ENCODE results near the gene TLE3.
A peak's percentile ranks its signal among the peaks of the same experiment; 100 is the strongest.
"Not testable (repeated sequence)": the region's sequence is repeated elsewhere in the genome, so short reads cannot be mapped to it uniquely, and the experiment has no call there.

Gene TLE3

GRCh38 chr15:70097321-70098152 is at the start of gene TLE3:
TLE3 (minus strand) TSS chr15:70097917; CDS start chr15:70096798, 1,119 bp downstream.
- TF ChIP-seq POLR2A (IDR thresholded peaks at IDR 0.05; ENCODE audit: low read length) (peak; percentile 96), GATA1 (IDR thresholded peaks at IDR 0.05; ENCODE audit: low read depth, low read length) (no peak)
- DNase-seq = peak; percentile 98

- no peak for DNase-seq
These were observed 49.6 kb upstream of the TLE3 start for GRCh38 chr15:70147178-70147760.

GRCh38 chr15:70146771-70147170 is 49.1 kb upstream of the TLE3 start:
- TF ChIP-seq GATA1 (IDR thresholded peaks at IDR 0.05; ENCODE audit: low read depth, low read length) (no peak), POLR2A (IDR thresholded peaks at IDR 0.05; ENCODE audit: low read length) (no peak)
- DNase-seq = no peak

More at GRCh38 chr15:70147178-70147760, 49.6 kb upstream of the TLE3 start:
- no peak for TF ChIP-seq GATA1 (IDR thresholded peaks at IDR 0.05; ENCODE audit: low read depth, low read length)
- no peak for TF ChIP-seq POLR2A (IDR thresholded peaks at IDR 0.05; ENCODE audit: low read length)

- TF ChIP-seq GATA1 (IDR thresholded peaks at IDR 0.05; ENCODE audit: low read depth, low read length) = no peak
- no peak for TF ChIP-seq POLR2A (IDR thresholded peaks at IDR 0.05; ENCODE audit: low read length)
- DNase-seq = no peak
These were observed 48.4 kb upstream of the TLE3 start for GRCh38 chr15:70146162-70146561.

GRCh38 chr15:70145261-70145660 is 47.5 kb upstream of the TLE3 start:
- no peak for DNase-seq
- no peak for TF ChIP-seq POLR2A (IDR thresholded peaks at IDR 0.05; ENCODE audit: low read length)
- TF ChIP-seq GATA1 (IDR thresholded peaks at IDR 0.05; ENCODE audit: low read depth, low read length) = no peak

- no peak for TF ChIP-seq POLR2A (IDR thresholded peaks at IDR 0.05; ENCODE audit: low read length)
- no peak for TF ChIP-seq GATA1 (IDR thresholded peaks at IDR 0.05; ENCODE audit: low read depth, low read length)
- DNase-seq = no peak
These were observed 44.8 kb upstream of the TLE3 start for GRCh38 chr15:70142322-70143191.

GRCh38 chr15:70142072-70142321 is 44.3 kb upstream of the TLE3 start:
- DNase-seq = no peak
- no peak for TF ChIP-seq POLR2A (IDR thresholded peaks at IDR 0.05; ENCODE audit: low read length)
- TF ChIP-seq GATA1 (IDR thresholded peaks at IDR 0.05; ENCODE audit: low read depth, low read length) = no peak

GRCh38 chr15:70141376-70142071 is 43.8 kb upstream of the TLE3 start:
- TF ChIP-seq POLR2A (IDR thresholded peaks at IDR 0.05; ENCODE audit: low read length) (no peak), GATA1 (IDR thresholded peaks at IDR 0.05; ENCODE audit: low read depth, low read length) (no peak)
- no peak for DNase-seq

- DNase-seq = peak in 1 of 2 experiments; percentile 12
- TF ChIP-seq GATA1 (IDR thresholded peaks at IDR 0.05; ENCODE audit: low read depth, low read length) = no peak
- TF ChIP-seq POLR2A (IDR thresholded peaks at IDR 0.05; ENCODE audit: low read length) = no peak
These were observed 43.0 kb upstream of the TLE3 start for GRCh38 chr15:70140543-70141375.

- no peak for DNase-seq
- TF ChIP-seq POLR2A (IDR thresholded peaks at IDR 0.05; ENCODE audit: low read length) (no peak), GATA1 (IDR thresholded peaks at IDR 0.05; ENCODE audit: low read depth, low read length) (no peak)
These were observed 42.4 kb upstream of the TLE3 start for GRCh38 chr15:70140025-70140542.

GRCh38 chr15:70137967-70138366 is 40.2 kb upstream of the TLE3 start:
- TF ChIP-seq POLR2A (IDR thresholded peaks at IDR 0.05; ENCODE audit: low read length) (no peak), GATA1 (IDR thresholded peaks at IDR 0.05; ENCODE audit: low read depth, low read length) (no peak)
- DNase-seq = no peak

GRCh38 chr15:70137021-70137420 is 39.3 kb upstream of the TLE3 start:
- DNase-seq = not testable (repeated sequence)
